ENCODE results near the gene RAI1.

GRCh38 chr17:17840751-17841591 is 159.7 kb downstream of the RAI1 start:
- TF ChIP-seq CTCF (IDR thresholded peaks at IDR 0.05) (no peak), POLR2A (IDR thresholded peaks at IDR 0.05) (no peak)

All from lower leg skin (tissue), 3 donors.